GM12892 (cell line): ENCODE data around the gene RO60.

ENCODE experiments used
- POLR2A ChIP-seq: IDR thresholded peaks from 2 replicates; pipeline ENCODE4 v1.6.1; 2011; ENCODE audit warnings: low read depth, low read length, control low read depth
- POLR2AphosphoS5 ChIP-seq: IDR thresholded peaks from 2 replicates; pipeline ENCODE4 v1.6.1; 2011; ENCODE audit warnings: low read depth, low read length, control low read depth

GRCh38 chr1:193069748-193070385 is 10.5 kb downstream of the RO60 start:
- TF ChIP-seq POLR2A (no peak), POLR2AphosphoS5 (no peak)
